OCI-LY7 (cell line): ENCODE results near the gene TGFBR1. TPM values are rescaled to one million over a fixed set of nuclear protein-coding genes. Genes with fewer than 3 reads are reported as not detected.

ENCODE experiments used
- BruUV-seq: library from RNA; stranded (reverse); fragments of 400-500 nt; replicated peaks from 2 replicates; lab custom pipeline; 2021; lab: Mats Ljungman, UMichigan
- CTCF ChIA-PET: fragments of 300-600 bp; sonication (Branson Sonifier 250); formaldehyde crosslinking; loops from one replicate; lab custom pipeline; 2022; ENCODE audit warnings: antibody characterized with exemption; ENCODE audit not compliant: unreplicated experiment; lab: Charles Lee
- POLR2A ChIA-PET: fragments of 300-600 bp; sonication (Branson Sonifier 250); formaldehyde crosslinking; loops from one replicate; lab custom pipeline; 2022; ENCODE audit warnings: antibody characterized with exemption; lab: Charles Lee
- DNase-seq: peaks from one replicate; pipeline ENCODE4 v3.0.0-alpha.2; 2015; ENCODE audit warnings: low spot score
- H2AFZ ChIP-seq: fragments of 200-600 bp; sonication (generic), shearing (Covaris generic); 2 replicates; pipeline ENCODE4 v1.6.1; 2014; ENCODE audit warnings: mild to moderate bottlenecking, antibody characterized with exemption, low read length, moderate library complexity
- H3K27ac ChIP-seq: fragments of 200-600 bp; sonication (generic); 2 replicates; pipeline ENCODE4 v1.5.1; 2014; ENCODE audit warnings: mixed run types, low read depth, mild to moderate bottlenecking, moderate library complexity, low read length, inconsistent platforms; ENCODE audit not compliant: poor library complexity, severe bottlenecking
- H3K36me3 ChIP-seq: fragments of 200-600 bp; sonication (generic); 2 replicates; pipeline ENCODE4 v1.6.1; 2014; ENCODE audit warnings: mild to moderate bottlenecking, antibody characterized with exemption, low read length, moderate library complexity, mixed read lengths; ENCODE audit not compliant: insufficient read depth
- H3K4me1 ChIP-seq: fragments of 200-600 bp; sonication (generic); 2 replicates; pipeline ENCODE4 v1.5.1; 2014; ENCODE audit warnings: mild to moderate bottlenecking, low read length; ENCODE audit not compliant: insufficient read depth, poor library complexity, severe bottlenecking
- H3K4me2 ChIP-seq: fragments of 200-600 bp; sonication (generic); 2 replicates; pipeline ENCODE4 v1.6.1; 2014; ENCODE audit warnings: mild to moderate bottlenecking, low read length
- H3K4me3 ChIP-seq: fragments of 200-600 bp; sonication (generic); 2 replicates; pipeline ENCODE4 v1.5.1; 2014; ENCODE audit warnings: mild to moderate bottlenecking, low read depth, low read length; ENCODE audit not compliant: poor library complexity, severe bottlenecking
- H3K79me2 ChIP-seq: fragments of 200-600 bp; sonication (generic); 2 replicates; pipeline ENCODE4 v1.6.1; 2016; ENCODE audit warnings: low read depth, mild to moderate bottlenecking, low read length, moderate library complexity, mixed read lengths; ENCODE audit not compliant: insufficient read depth
- H3K9me2 ChIP-seq: fragments of 200-600 bp; sonication (generic); 2 replicates; pipeline ENCODE4 v1.6.1; 2016; ENCODE audit warnings: mild to moderate bottlenecking, low read length, mixed read lengths; ENCODE audit not compliant: insufficient read depth
- H3K9me3 ChIP-seq: fragments of 200-600 bp; sonication (generic); 2 replicates; pipeline ENCODE4 v1.6.1; 2014; ENCODE audit warnings: mild to moderate bottlenecking, mixed run types, low read length, mixed read lengths
- H4K20me1 ChIP-seq: fragments of 200-600 bp; sonication (generic); 2 replicates; pipeline ENCODE4 v1.6.1; 2014; ENCODE audit warnings: mild to moderate bottlenecking, antibody characterized with exemption, low read length, moderate library complexity, mixed read lengths; ENCODE audit not compliant: insufficient read depth
- EZH2phosphoT487 ChIP-seq: fragments of 200-600 bp; sonication (generic); IDR thresholded peaks from 2 replicates; pipeline ENCODE4 v1.6.1; 2018; ENCODE audit warnings: low read depth, borderline replicate concordance, mild to moderate bottlenecking, mixed run types, antibody characterized with exemption, low read length, moderate library complexity, mixed read lengths
- intact Hi-C: fragments of 100-400 bp; cut with micrococcal nuclease; formaldehyde crosslinking; loops from one replicate; pipeline ENCODE4 v1.10.0; 2022; ENCODE audit not compliant: unreplicated experiment
- total RNA-seq, 2 experiments: library from RNA; depleted of rRNA in 1 of 2; stranded (reverse); fragments of >200 nt in 1 of 2; shearing (Covaris generic) in 1 of 2; gene quantifications; 2 replicates each; pipeline ENCODE4 v1.2.3, GENCODE V29; 2014 to 2022
- TF ChIP-seq, protein P1 (sequence below): fragments of 200-600 bp; sonication (generic); conservative IDR thresholded peaks from 2 replicates; pipeline ENCODE4 v1.5.1; 2014; ENCODE audit warnings: mild to moderate bottlenecking, antibody characterized with exemption, low read length, moderate library complexity, mixed read lengths

The TGFBR1 gene
- total RNA-seq, 2 experiments from 2014 or later, result 13.6 to 36.7 TPM

DNA sequence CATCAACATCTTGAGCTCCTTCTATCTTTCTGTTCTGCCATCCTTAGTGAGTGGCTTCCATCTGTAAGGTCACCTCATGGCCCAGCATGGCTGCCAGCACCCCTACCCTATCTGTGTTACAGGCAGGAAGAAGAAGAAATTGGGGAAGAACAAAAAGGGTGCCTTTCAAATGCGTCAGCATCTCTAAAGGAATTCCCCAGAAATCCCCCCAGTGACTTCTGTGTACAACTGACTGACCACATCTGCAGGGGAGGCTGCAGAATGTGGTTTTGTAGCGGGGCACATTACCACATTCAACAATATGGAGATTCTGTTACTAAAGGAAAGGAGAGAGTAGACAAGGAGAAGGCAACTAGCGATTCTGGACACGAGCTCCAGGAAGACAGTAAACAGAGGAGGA, 76.7 kb downstream of the TGFBR1 start:
- intact Hi-C loops, result loop anchor here (10.0 kb wide), 7 partner anchors 153 to 1413 kb away; no protein-coding TSS in a partner anchor
- CTCF ChIA-PET, result no interaction called here
- Histone ChIP-seq H3K79me2 (no peaks in the 10 kb centered on the region), H3K4me3 (no peak overlapping the region), H3K4me1 (peaks cover 12% of the 10 kb centered on the region), H3K27ac (no peak overlapping the region), H3K4me2 (peak overlapping the region; percentile 24), H2AFZ (peak overlapping the region; percentile 77), H3K9me2 (no peaks in the 10 kb centered on the region), H3K9me3 (no peaks in the 10 kb centered on the region), H3K36me3 (no peaks in the 10 kb centered on the region), H4K20me1 (no peaks in the 10 kb centered on the region)
- BruUV-seq, result no TSS peak
- POLR2A ChIA-PET, result interaction anchor here (0.7 to 1.3 kb wide), 2 partner anchors 51 to 629 kb away, joined by 3 read pairs; no protein-coding TSS in a partner anchor
- TF ChIP-seq, protein P1, sequence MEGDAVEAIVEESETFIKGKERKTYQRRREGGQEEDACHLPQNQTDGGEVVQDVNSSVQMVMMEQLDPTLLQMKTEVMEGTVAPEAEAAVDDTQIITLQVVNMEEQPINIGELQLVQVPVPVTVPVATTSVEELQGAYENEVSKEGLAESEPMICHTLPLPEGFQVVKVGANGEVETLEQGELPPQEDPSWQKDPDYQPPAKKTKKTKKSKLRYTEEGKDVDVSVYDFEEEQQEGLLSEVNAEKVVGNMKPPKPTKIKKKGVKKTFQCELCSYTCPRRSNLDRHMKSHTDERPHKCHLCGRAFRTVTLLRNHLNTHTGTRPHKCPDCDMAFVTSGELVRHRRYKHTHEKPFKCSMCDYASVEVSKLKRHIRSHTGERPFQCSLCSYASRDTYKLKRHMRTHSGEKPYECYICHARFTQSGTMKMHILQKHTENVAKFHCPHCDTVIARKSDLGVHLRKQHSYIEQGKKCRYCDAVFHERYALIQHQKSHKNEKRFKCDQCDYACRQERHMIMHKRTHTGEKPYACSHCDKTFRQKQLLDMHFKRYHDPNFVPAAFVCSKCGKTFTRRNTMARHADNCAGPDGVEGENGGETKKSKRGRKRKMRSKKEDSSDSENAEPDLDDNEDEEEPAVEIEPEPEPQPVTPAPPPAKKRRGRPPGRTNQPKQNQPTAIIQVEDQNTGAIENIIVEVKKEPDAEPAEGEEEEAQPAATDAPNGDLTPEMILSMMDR, result no peak
- no peak for TF ChIP-seq EZH2phosphoT487
- no peak for DNase-seq

DNA sequence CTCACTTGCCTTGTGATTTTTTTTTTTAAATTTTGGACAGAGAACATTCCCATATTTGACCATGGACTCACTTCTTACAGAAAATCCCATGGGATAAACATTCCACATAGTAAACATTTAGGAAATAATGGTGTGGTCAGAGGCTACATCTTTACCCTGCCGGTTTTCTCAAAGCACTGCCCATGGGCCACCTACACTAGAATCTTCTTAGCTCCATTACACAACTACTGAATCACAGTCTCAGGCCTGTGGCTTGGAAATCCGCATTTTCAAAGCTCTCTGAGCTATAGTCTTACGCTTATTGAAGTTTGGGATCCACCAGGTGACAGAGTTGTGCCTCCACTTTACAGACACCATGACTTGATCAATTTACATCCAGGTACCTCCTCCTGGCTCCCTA, 77.4 kb downstream of the TGFBR1 start:
- no peak for DNase-seq
- H3K36me3 ChIP-seq, result no peaks in the 10 kb centered on the region
- intact Hi-C loops, result loop anchor here (10.0 kb wide), 7 partner anchors 152 to 1412 kb away; no protein-coding TSS in a partner anchor
- ChIA-PET CTCF (no interaction called here), POLR2A (interaction anchor here (0.7 to 1.3 kb wide), 2 partner anchors 50 to 832 kb away, joined by 3 read pairs; no protein-coding TSS in a partner anchor)
- no peaks in the 10 kb centered on the region for H3K9me3 ChIP-seq
- no peak for TF ChIP-seq EZH2phosphoT487
- TF ChIP-seq, protein P1, result no peak
- H3K4me3 ChIP-seq, result no peak overlapping the region
- no peak overlapping the region; the same call in 1 of the 2 replicates for H2AFZ ChIP-seq
- H3K4me2 ChIP-seq, result no peak overlapping the region
- H3K4me1 ChIP-seq, result peaks cover 19% of the 10 kb centered on the region
- no TSS peak for BruUV-seq
- H3K9me2 ChIP-seq, result no peaks in the 10 kb centered on the region
- H3K27ac ChIP-seq, result no peak overlapping the region
- H3K79me2 ChIP-seq, result no peaks in the 10 kb centered on the region
- H4K20me1 ChIP-seq, result no peaks in the 10 kb centered on the region

DNA sequence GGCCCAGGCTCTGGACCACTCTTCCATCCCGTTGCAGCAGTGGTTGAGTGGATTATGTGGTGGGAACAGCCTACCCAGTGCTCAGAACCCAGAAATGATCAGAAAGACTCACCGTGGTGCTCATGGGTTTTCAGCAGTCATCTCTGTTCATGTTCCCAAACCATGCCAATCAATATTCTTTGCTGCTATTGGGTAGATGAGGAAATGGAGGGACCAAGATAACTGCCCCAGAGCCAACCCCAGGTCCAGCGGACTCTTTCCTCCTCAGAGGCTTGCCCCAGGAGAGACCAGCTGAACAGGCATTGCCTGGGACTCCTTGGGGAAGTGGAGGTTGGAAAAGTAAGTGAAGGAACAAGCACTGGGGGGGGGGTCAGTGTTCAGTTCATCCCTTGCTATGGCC, 78.7 kb downstream of the TGFBR1 start:
- POLR2A ChIA-PET, result interaction anchor here (0.5 kb wide), 1 partner anchor 22 kb away, joined by 6 read pairs; no protein-coding TSS in a partner anchor
- no peak for DNase-seq
- H3K27ac ChIP-seq, result no peak overlapping the region
- intact Hi-C loops, result loop anchor here (10.0 kb wide), 7 partner anchors 151 to 1411 kb away; no protein-coding TSS in a partner anchor
- H3K36me3 ChIP-seq, result no peaks in the 10 kb centered on the region
- H4K20me1 ChIP-seq, result no peaks in the 10 kb centered on the region
- TF ChIP-seq EZH2phosphoT487, result no peak
- TF ChIP-seq, protein P1, result no peak
- H3K4me3 ChIP-seq, result no peak overlapping the region
- CTCF ChIA-PET, result no interaction called here
- H3K4me1 ChIP-seq, result peaks cover 26% of the 10 kb centered on the region
- no peaks in the 10 kb centered on the region for H3K9me2 ChIP-seq
- H3K4me2 ChIP-seq, result no peak overlapping the region
- no peaks in the 10 kb centered on the region for H3K79me2 ChIP-seq
- H2AFZ ChIP-seq, result no peak overlapping the region
- no peaks in the 10 kb centered on the region for H3K9me3 ChIP-seq
- no TSS peak for BruUV-seq
